ENCODE measurements around the gene AKIRIN1. TPM values are rescaled to one million over a fixed set of nuclear protein-coding genes. Genes with fewer than 3 reads are reported as not detected.
A peak's percentile ranks its signal among the peaks of the same experiment; 100 is the strongest.
"Not testable (repeated sequence)": the region's sequence is repeated elsewhere in the genome, so short reads cannot be mapped to it uniquely, and the experiment has no call there.

The AKIRIN1 gene
- total RNA-seq, 2 experiments from 2014 or later = 40.0 to 50.4 TPM

DNA sequence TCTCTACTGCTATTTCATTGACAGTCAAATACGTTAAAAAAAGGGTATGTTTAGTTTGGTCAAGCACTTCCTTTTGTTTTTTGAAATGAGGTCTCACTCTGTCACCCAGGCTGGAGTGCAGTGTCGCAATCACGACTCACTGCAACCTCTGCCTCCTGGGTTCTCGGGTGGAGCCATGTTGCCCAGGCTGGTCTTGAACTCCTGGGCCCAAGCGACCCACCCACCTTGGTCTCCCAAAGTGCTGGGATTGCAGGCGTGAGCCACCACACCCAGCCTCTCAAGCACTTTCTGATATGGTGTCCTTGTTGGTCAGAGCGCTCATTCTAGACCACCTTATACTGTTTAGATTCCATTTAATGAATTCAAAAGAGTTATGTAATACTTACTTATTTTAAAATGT is 28.5 kb upstream of the AKIRIN1 start:
- H3K4me3 ChIP-seq (ENCODE audit: low read depth, low read length, poor library complexity, severe bottlenecking) = no peak overlapping the region
- no TSS peak for BruUV-seq (replicated peaks)
- no peaks in the 10 kb centered on the region for H3K79me2 ChIP-seq (ENCODE audit: insufficient read depth, low read depth, low read length)
- no peaks in the 10 kb centered on the region for H3K9me3 ChIP-seq (ENCODE audit: low read length)
- TF ChIP-seq EZH2phosphoT487 (IDR thresholded peaks at IDR 0.05; ENCODE audit: borderline replicate concordance, low read depth, low read length) = no peak
- TF ChIP-seq, protein P1, sequence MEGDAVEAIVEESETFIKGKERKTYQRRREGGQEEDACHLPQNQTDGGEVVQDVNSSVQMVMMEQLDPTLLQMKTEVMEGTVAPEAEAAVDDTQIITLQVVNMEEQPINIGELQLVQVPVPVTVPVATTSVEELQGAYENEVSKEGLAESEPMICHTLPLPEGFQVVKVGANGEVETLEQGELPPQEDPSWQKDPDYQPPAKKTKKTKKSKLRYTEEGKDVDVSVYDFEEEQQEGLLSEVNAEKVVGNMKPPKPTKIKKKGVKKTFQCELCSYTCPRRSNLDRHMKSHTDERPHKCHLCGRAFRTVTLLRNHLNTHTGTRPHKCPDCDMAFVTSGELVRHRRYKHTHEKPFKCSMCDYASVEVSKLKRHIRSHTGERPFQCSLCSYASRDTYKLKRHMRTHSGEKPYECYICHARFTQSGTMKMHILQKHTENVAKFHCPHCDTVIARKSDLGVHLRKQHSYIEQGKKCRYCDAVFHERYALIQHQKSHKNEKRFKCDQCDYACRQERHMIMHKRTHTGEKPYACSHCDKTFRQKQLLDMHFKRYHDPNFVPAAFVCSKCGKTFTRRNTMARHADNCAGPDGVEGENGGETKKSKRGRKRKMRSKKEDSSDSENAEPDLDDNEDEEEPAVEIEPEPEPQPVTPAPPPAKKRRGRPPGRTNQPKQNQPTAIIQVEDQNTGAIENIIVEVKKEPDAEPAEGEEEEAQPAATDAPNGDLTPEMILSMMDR (conservative IDR thresholded peaks at IDR 0.05; ENCODE audit: low read length) = no peak
- POLR2A ChIA-PET = no interaction called here
- no peak overlapping the region for H2AFZ ChIP-seq (ENCODE audit: low read length)
- DNase-seq (ENCODE audit: low spot score) = no peak
- H3K27ac ChIP-seq (ENCODE audit: low read depth, low read length, poor library complexity, severe bottlenecking) = no peak overlapping the region
- H4K20me1 ChIP-seq (ENCODE audit: insufficient read depth, low read length) = no peaks in the 10 kb centered on the region
- intact Hi-C loops (cut with micrococcal nuclease; ENCODE audit: unreplicated experiment) = no loop called here
- H3K4me2 ChIP-seq (ENCODE audit: low read length) = no peak overlapping the region
- no peaks in the 10 kb centered on the region for H3K9me2 ChIP-seq (ENCODE audit: insufficient read depth, low read length)
- no peaks in the 10 kb centered on the region for H3K4me1 ChIP-seq (ENCODE audit: insufficient read depth, low read length, poor library complexity, severe bottlenecking)
- H3K36me3 ChIP-seq (ENCODE audit: insufficient read depth, low read length) = no peaks in the 10 kb centered on the region
- CTCF ChIA-PET (ENCODE audit: unreplicated experiment) = interaction anchor here (0.5 kb wide), 1 partner anchor 113 kb away, joined by 3 read pairs; no protein-coding TSS in a partner anchor

DNA sequence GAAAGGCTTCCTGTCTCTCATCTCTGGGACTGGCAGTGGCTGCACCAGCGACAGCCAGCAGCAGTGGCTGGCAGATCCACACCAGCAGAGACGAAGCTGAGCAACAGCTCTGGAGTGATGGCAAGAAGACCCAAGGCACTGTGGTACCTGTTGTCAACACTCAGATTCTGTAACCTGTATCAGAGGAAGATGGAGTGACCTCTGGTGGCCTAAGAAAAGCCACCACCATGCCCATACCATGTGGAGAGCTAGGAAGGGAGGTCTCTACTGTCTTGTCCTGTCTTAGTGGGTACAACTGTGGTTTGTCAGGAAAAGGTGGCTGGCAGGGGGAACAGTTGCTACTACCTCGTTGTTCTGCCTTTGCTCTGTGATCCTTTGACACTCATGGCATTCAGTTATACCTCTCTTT is 26.9 kb upstream of the AKIRIN1 start:
- Histone ChIP-seq H4K20me1 (ENCODE audit: insufficient read depth, low read length) (no peaks in the 10 kb centered on the region), H3K4me2 (ENCODE audit: low read length) (no peak overlapping the region), H3K9me2 (ENCODE audit: insufficient read depth, low read length) (no peaks in the 10 kb centered on the region), H3K36me3 (ENCODE audit: insufficient read depth, low read length) (no peaks in the 10 kb centered on the region), H3K9me3 (ENCODE audit: low read length) (no peaks in the 10 kb centered on the region), H3K27ac (ENCODE audit: low read depth, low read length, poor library complexity, severe bottlenecking) (no peak overlapping the region), H3K79me2 (ENCODE audit: insufficient read depth, low read depth, low read length) (no peaks in the 10 kb centered on the region), H2AFZ (ENCODE audit: low read length) (no peak overlapping the region), H3K4me3 (ENCODE audit: low read depth, low read length, poor library complexity, severe bottlenecking) (no peak overlapping the region), H3K4me1 (ENCODE audit: insufficient read depth, low read length, poor library complexity, severe bottlenecking) (no peaks in the 10 kb centered on the region)
- ChIA-PET POLR2A (no interaction called here), CTCF (ENCODE audit: unreplicated experiment) (no interaction called here)
- intact Hi-C loops (cut with micrococcal nuclease; ENCODE audit: unreplicated experiment) = no loop called here
- no TSS peak for BruUV-seq (replicated peaks)
- TF ChIP-seq, protein P1 (conservative IDR thresholded peaks at IDR 0.05; ENCODE audit: low read length) = peak; percentile 66
- TF ChIP-seq EZH2phosphoT487 (IDR thresholded peaks at IDR 0.05; ENCODE audit: borderline replicate concordance, low read depth, low read length) = no peak
- peak; percentile 32 for DNase-seq (ENCODE audit: low spot score)

DNA sequence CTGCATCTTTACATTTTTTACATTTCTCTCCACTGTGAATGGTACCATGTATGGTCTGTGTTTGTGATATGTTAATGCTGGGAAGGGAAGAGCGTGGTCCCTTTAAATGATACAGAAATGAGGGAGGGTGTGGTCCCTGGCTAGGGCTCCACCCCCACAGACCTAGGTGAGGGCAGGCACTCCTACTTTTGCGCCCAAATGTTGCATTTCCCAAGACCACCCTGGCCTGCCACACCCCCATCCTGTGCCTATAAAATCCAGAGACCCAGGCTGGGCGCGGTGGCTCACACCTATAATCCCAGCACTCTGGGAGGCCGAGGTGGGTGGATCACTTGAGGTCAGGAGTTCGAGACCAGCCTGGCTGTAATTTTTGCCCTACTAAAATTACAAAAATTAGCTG is 17.9 kb upstream of the AKIRIN1 start:
- H3K36me3 ChIP-seq (ENCODE audit: insufficient read depth, low read length); H3K4me1 ChIP-seq (ENCODE audit: insufficient read depth, low read length, poor library complexity, severe bottlenecking); H3K27ac ChIP-seq (ENCODE audit: low read depth, low read length, poor library complexity, severe bottlenecking); H3K9me3 ChIP-seq (ENCODE audit: low read length); BruUV-seq (replicated peaks); DNase-seq (ENCODE audit: low spot score); CTCF ChIA-PET (ENCODE audit: unreplicated experiment); H3K9me2 ChIP-seq (ENCODE audit: insufficient read depth, low read length); H3K4me2 ChIP-seq (ENCODE audit: low read length); H3K4me3 ChIP-seq (ENCODE audit: low read depth, low read length, poor library complexity, severe bottlenecking); H3K79me2 ChIP-seq (ENCODE audit: insufficient read depth, low read depth, low read length); H4K20me1 ChIP-seq (ENCODE audit: insufficient read depth, low read length); intact Hi-C loops (cut with micrococcal nuclease; ENCODE audit: unreplicated experiment); H2AFZ ChIP-seq (ENCODE audit: low read length): not testable (repeated sequence)
- POLR2A ChIA-PET = interaction anchor here (0.7 kb wide), 1 partner anchor 1826 kb away, joined by 3 read pairs; no protein-coding TSS in a partner anchor
